ENCODE results near the gene ATP8A2. TPM values are rescaled to one million over a fixed set of nuclear protein-coding genes. Genes with fewer than 3 reads are reported as not detected.
"Not testable (repeated sequence)": the region's sequence is repeated elsewhere in the genome, so short reads cannot be mapped to it uniquely, and the experiment has no call there.

Gene ATP8A2
- 0.62 and 0.86 TPM in 2 replicates for total RNA-seq
- polyA plus RNA-seq (2012), result 0.62 TPM

DNA sequence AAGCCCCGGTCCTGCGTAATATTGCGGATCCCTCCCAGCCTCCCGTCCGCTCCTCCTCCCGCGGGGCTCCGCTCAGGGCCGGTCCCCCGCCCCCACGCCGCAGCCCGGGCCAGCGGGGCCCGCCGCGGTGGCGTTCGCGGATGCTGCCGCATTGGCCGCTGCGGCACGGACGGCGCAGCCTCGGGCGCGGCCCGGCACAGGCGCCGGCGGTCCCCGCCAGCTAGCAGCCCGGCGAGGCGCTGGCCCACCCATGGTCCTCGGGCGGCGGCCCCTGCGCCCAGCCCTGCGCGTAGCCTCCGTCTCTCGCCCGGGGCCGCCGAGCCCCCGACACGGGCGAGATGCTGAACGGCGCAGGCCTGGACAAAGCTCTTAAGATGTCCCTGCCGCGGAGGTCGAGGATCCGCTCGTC lies at the start of gene ATP8A2:
ATP8A2 (plus strand) TSS at position 100 of the 409 bp plus-strand sequence; CDS start at position 339, 239 bp downstream.
- no peak for DNase-seq (ENCODE audit: low read depth)

DNA sequence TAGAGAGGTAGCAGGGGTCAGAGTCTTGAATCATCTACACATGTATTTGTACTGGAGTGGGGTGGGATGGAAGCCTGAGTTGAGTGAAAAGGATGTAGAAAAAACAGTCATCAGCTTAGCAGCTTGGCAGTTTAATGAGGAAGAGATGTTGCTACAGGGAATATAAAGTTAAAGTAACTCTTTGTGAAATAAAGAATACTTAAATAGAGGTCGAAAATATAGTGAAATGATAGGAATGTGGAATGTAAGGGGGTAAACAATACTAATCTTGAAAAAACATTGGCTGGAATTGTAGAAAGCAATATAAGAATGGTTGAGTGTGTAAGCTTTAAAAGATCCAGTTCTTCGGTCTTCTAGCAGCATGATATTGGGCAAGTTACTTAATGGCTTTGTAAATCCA lies 47.7 kb upstream of the ATP8A2 start:
- no peak for DNase-seq (ENCODE audit: low read depth)

DNA sequence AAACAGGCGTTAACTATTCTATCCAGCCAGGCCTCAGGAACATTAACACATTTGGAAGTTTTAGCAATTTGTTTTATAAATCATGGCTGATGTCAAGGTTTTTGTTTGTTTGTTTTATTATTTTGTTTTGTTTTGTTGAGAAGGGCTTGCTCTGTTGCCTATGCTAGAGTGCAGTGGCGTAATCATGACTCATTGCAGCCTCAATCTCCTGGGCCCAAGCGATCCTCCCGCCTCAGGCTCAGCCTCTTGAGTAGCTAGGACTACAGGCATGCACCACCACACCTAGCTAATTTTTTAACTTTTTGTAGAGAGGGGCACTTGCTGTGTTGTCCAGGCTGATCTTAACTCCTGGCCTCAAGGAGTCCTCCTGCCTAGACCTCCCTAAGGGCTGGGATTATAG lies 42.1 kb upstream of the ATP8A2 start:
- peak; percentile 10 for DNase-seq (ENCODE audit: low read depth)

DNA sequence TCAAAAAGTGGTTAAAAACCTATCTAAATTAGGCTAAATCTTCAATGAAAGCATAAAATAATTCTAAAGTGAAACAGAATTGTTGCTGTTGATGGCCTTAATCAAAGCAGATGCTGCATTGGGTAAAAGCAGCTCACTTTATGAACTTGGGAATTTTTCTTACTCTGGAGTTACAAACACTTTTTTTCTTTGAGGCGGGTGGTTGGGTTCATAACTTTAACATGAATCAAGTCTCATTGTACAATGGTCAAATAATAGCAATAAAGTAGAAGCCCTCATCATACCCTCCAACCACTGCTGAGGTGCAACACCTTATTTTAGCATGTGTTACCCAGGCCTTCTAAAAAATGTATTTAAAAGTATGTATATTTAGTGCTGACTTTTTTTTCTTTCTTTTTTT lies 41.2 kb upstream of the ATP8A2 start:
- peak; percentile 19 for DNase-seq (ENCODE audit: low read depth)

DNA sequence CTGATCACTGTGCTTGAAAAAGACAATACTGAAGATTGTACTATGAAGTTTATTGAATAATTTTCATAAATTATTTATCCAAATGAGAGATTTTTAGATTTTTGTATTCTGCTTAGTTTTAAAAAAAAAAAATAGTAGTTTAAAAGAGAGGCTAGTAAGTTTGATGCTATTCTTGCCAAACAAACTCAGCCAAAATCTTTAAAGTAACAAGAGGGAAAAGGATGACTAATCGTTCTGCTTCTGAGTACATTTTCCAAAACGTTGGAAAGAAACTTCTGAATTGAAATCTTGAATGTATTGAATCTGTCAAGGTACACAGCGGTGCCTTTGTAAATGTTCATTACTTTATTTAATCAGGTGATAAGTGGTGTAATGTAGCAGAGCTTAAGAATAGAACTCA lies 35.9 kb upstream of the ATP8A2 start:
- no peak for DNase-seq (ENCODE audit: low read depth)

DNA sequence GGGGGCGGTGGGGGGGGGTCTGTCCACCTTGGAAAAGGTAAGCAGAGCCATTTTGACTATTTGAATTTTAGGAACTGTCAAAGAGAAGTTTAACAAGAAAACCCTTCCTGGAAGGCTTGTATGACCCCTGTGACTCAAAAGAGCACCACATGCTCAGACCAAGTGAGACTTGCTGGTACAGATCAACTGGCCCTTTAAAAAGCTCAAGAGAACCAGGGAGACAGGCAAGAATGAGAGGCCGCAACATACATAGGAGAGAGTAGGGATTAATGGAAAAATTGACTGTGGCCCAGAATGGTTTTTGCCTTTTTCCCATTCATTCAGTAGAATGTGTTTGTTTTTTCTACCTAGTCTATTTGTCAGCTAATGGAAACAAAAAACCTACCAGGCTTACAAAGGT lies 26.2 kb upstream of the ATP8A2 start:
- no peak for DNase-seq (ENCODE audit: low read depth)

DNA sequence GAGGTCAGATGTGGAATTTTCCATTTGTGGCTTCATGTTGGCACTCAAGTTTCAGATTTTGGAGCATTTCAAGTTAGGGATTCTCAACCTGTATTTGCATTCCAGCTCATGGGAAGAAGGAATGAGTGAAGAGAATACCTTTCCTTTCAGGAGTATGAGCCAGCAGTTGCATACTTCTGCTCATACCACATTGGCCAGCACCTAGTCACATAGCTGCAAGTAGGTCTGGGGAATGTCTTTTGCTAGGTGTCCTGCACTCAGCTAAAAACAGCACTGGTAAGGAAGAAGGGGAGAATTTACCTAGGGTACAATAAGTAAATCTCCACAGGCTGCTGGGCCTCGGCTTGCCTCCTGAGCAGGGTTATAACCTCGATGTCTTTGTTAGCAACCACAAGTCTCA lies 24.6 kb upstream of the ATP8A2 start:
- no peak for DNase-seq (ENCODE audit: low read depth)

DNA sequence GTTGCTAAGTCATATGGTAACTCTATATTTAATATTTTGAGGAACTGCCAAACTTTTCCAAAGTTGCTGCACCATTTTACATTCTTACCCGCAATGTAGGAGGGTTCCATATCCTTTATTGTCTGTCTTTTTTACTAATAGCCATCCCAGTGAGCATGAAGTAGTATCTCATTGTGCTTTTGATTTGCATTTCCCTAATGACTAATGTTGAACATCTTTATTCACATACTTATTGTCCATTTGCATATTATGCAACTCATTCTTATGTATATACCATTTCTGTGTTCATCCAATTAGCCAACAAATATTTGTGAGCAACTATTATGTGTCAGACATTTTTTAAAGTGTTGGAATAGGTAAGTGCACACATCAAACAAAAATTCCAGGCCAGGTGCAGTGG lies 20.4 kb upstream of the ATP8A2 start:
- DNase-seq (ENCODE audit: low read depth), result no peak

DNA sequence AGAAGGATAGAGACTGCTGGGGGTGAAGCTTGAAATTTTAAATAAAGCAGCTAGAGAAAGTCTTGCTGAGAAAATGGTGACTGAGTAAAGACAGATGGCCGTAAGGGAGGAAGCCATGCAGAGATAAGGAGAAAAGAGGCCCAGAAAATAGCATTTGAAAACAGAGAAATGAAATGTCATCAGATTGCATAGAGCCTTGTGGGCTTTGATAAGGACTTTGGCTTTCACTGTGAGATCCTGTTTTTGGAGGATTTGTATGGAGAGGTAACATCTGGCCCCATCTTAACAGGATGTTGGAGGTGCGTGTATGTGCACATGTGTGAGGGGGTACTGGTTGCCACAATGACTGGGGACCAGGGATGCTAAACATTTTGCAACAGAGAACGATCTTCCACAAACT lies 19.5 kb upstream of the ATP8A2 start:
- no peak for DNase-seq (ENCODE audit: low read depth)

DNA sequence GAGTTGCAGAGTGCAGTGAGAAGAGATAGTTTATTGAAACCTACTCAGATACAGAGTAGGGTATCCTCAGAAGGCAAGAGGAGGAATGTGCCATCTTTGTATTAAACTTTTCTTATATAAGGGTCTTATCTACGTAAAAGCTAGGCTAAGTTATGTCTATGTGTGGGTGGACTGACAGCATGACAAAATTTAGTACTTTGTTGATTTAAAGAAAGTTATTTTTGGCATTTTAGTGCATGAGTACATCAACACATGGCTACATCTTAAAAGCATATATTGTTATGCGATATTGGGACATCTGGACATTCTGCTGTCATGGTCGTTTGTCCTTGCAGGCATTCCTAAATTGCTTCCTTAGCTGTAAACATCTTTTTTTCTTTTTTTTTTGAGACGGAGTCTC lies 19.0 kb upstream of the ATP8A2 start:
- DNase-seq (ENCODE audit: low read depth), result no peak

DNA sequence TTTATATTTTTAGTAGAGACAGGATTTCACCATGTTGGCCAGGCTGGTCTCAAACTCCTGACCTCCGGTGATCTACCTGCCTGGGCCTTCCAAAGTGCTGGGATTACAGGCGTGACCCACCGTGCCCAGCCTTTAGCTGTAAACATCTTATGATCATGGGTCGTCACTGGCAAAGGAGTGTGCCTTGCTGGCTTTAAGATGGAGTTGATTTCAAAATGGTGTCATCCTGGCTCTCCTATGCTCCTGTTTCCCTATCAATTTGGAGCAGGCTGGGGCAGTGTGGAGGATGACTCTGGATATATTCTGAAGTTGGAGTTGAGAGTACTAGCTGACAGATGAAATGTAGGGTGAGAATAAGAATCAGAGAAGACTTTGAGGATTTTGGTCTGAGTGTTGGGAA lies 18.4 kb upstream of the ATP8A2 start:
- DNase-seq (ENCODE audit: low read depth), result no peak

DNA sequence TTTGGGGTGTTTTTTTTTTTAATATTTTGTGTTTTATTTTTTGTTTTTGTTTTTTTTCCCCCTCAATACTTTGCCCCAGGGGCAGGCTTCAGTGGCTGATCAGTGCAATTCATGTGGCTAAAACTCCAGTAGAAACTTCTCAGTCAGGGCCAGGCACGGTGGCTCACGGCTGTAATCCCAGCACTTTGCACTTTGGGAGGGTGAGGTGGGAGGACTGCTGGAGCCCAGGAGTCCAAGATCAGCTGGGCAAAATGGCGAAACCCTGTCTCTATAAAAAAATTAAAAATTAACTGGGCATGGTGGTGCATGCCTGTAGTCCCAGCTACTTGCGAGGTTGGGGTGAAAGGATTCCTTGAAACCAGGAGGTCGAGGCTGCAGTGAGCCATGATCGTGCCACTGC lies 17.4 kb upstream of the ATP8A2 start:
- no peak for DNase-seq (ENCODE audit: low read depth)

DNA sequence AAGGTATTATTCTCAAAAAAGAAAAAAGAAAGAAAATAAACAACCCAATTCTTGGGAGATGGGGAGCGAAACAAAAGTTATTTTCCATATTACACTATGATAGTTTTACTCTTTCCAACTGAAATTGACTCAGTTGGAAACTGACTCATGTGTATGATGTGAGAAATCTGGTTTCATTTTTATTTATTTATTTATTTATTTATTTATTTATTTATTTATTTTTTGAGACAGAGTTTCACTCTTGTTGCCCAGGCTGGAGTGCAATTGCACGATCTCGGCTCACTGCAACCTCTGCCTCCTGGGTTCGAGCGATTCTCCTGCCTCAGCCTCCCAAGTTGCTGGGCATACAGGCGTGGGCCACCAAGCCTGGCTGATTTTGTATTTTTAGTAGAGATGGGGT lies 11.3 kb upstream of the ATP8A2 start:
- DNase-seq (ENCODE audit: low read depth), result not testable (repeated sequence)

DNA sequence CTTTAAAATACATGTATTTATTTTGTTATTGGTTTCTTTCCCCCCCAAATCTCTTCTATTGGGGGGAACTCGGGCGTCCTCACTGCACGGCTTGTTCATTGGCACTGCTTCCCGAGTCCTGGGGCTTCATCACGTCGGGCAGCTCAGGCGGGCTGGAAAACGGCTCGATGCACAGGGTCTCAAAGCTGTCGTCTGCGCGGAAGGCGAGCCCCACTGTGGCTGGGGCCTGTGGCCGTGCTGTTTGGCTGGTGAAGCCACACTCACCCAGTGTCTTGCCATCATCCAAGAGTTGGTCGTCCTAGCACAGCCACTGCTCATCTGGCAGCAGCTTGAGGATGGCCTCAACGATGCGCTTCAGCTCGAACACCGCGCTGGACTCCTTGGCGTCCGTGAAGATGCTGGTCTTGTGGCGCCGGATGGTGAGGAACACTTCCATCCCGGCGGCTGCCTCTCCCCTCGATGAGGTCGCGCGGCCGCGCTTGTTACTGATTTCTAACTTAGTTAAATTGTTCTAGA lies 6.0 kb upstream of the ATP8A2 start:
- DNase-seq (ENCODE audit: low read depth), result no peak

DNA sequence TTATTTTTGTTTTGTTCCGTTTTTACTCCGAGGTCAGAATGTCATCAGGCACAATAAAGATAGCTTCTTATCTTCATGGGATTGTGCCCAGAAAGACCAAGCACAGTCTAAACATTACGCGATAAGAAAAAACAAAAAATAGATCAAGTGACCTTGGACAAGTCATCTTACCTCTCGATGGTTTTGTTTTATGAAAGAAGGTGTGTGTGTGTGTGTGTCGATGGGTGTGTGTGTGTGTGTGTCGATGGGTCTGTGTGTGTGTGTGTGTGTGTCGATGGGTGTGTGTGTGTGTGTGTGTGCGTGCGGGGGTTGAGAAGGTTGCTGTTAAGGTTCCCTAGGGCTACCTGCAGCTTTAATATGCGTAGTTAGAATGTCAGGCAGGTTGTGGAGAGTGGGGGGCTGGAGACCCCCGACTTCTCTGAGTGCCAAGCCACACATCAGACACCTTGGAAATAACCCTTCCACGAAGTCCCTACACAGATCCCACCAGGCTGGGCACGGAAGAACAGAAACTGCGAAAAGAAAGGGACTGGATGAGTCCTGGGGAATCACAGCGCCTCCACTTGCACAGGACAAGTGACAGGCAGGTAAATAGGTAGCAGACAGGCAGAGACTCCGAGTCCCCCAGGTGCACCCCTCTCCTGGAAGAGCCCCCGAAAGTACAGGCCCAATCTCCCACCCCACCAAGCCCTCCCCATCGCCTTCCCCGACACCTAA lies 458 bp upstream of the ATP8A2 start:
- no peak for DNase-seq (ENCODE audit: low read depth)

DNA sequence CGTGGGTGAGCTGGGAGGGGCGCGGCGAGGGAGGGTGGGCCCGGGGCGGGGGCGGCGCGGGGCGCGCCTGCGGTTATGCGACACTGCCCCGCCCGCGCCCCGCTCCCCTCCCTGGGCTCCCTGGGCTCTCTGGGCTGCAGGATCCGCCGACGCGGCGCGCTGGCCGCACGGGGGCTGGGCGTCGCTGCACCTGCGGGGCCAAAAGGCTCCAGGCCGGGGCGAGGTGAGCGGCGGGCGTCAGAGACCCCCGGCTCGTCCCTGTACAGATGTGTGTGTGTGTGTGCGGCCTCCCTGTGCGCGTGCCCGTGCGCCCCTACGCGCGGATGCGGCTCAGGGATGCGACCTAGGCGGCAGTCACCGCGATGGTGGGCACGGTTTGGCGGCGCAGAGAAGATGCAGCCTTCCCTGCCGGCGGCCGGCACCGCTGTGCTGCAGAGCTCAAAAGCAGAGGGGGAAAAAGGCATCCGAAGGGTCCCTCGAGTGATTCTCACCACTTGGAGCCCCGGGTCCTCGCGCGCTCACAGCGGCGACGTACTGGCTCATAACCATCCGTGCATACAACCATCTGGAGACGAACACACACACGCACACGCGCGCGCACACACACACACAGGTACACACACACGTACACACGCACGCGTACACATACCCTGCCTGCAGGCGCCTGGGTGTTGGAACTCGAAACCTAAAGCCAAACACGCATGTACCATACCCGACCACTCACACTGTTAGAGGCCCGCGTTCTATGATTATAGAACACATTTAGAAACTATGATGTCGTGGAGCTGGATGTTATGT lies 709 bp downstream of the ATP8A2 start:
- DNase-seq (ENCODE audit: low read depth), result no peak

DNA sequence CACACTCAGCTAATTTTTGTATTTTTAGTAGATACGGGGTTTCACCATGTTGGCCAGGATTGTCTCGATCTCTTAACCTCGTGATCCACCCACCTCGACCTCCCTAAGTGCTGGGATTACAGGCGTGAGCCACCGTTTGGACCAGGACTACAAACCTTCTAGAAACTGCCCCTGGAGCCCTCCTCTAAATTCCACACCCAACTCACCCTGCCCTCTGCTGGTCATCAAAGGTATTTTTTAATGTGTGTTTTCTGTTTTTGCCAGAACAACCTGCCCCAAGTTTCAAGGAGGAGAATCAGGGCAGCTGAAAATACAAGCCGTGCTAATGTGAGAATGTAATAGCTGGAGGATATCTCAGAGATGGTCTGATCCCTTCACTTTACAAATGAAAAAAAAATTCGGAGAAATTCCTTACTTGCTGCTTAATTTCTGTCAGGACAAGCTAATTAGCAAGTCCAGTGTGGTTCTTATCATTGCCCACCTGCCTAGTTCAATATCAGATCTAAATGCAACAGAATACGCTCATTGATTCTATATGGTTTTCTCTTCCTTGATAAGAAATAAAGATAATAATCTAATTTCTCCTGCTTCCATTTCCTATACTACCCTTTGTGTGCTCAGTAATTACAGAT lies 4.1 kb downstream of the ATP8A2 start:
- peak; percentile 63 for DNase-seq (ENCODE audit: low read depth)

DNA sequence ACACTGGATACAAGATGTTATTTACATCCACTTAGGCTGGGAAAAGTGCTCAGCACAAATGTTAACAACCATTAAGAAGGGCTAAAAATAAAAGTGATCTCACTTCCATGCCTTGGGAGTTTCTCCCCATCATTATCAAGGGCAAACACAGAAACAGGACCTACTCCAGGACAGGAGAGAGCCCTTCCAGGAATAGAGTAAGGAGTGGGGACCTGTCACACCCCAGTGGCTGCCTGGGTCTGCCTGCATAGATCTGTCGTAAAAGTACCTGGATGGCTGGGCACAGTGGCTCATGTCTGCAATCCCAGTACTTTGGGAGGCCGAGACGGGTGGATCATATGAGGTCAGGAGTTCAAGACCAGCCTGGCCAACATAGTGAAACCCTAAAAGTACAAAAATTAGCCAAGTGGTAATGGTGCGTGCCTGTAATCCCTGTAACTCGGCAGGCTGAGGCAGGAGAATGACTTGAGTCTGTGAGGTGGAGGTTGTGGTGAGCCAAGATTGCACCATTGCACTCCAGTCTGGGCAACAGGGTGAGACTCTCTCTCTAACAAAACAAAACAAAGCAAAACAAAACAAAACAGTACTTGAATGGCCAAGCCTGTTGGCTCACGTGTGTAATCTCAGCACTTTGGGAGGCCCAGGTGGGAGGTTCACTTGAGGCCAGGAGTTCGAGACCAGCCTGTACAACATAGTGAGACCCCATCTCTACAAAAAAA lies 5.6 kb downstream of the ATP8A2 start:
- no peak for DNase-seq (ENCODE audit: low read depth)

DNA sequence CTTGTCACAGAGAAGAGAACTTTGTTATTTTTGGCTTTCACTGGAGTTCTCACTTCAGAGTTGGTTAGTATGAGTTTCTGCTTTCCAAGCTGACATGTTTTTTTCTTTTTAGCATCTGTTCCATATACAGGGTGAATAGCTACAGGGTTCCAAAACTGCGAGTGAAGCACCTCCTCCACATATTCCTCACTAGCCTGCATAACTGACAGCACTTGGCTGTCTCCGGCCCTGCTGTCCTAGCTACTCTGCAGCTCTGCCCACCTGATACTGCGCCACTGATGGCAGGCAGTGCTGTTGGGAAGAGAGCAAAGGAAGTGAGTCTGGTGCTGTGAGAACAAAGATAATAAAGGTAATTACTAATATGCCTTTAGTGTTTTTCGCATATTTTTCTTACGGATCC lies 6.8 kb downstream of the ATP8A2 start:
- no peak for DNase-seq (ENCODE audit: low read depth)

DNA sequence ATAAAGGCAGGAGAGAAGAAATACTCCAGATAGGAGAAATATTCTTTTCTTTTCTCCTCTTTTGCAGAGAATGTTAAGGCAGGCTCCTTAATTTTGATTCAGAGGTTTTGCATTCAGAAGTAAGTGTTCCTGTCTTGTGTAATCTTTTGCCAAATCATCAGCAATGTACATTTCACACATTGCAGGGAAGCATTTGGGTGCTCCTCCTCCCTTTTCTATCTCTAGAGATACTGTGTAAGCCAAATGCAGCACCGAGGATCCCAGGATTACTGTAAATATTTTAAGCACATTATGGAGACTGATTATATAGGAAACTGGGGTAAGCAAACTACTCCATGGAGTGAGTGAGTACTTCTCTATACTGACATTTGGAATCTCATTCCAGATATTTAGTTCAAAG lies 7.2 kb downstream of the ATP8A2 start:
- DNase-seq (ENCODE audit: low read depth), result no peak

DNA sequence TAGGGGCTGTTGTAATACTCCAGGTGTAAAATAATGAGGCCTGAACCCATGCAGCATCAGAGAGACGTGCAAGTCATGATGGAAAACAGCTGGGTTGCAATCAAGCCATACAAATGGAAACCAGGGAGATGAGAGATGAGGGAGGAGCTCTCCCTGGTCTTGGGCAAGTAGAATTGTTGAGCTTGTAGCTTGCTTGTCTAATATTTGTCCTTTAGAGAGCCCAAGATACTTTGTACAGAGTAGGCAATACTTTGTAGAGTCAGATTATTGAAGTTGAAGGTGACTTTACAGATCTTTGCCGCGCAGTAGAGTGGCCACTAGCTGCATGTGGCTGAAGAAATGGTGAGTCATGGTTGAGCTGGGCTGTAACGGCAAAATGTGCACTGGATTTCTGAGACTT lies 8.3 kb downstream of the ATP8A2 start:
- no peak for DNase-seq (ENCODE audit: low read depth)
